ELR (cell line): ENCODE data around the gene ZNHIT3.
"Not testable (repeated sequence)": the region's sequence is repeated elsewhere in the genome, so short reads cannot be mapped to it uniquely, and the experiment has no call there.

Source experiments
- DNase-seq: peaks from one replicate; pipeline ENCODE4 v3.0.0-alpha.2; 2015; ENCODE audit warnings: low read depth

ZNHIT3 gene

DNA sequence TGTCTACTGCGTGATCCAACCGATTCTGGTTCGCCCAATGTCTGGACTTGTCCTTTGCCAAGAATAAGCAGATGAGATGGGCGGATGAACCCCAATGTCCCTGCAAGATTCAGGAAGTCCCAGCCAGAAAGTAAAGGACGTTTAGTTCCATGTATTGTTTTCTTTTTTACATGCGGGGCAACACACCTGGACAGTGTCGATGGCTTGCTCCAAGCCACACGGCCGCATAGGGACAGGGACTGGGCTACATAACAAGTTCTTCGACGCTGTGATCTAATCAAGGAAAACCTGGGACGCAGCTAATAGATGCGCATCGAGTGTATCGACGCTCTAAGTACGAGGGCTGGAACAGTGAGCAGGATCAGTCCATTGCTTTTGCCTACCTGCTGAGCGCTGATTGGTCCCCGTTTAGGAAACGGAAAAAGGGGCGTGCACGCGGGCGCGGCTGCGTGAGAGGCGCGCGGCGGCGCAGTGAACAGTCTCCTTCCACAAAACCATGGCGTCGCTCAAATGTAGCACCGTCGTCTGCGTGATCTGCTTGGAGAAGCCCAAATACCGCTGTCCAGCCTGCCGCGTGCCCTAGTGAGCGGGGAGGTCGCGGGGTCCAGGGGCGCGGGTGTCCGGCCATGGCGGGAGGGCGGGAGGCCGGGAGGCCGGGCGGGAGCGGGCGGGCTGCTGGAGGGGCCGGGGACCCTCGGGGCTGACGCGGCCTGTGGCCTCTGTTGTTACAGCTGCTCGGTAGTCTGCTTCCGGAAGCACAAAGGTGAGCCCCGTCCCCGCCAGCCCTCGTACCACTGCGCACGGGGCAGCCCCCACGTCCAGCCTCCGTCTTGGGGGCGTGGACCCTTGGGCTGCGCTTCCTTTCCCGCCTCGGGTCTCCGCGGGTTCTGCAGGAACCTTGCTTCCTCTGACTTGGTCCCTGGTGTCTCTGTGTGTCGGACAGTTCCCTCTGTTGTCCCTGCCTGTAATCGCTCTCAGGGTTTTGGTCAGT is at the start of gene ZNHIT3:
Gene ZNHIT3 (plus strand): TSS at position 478 of the 991 bp plus-strand sequence. CDS start 19 bp downstream, at position 497.
- DNase-seq = peak; percentile 96

DNA sequence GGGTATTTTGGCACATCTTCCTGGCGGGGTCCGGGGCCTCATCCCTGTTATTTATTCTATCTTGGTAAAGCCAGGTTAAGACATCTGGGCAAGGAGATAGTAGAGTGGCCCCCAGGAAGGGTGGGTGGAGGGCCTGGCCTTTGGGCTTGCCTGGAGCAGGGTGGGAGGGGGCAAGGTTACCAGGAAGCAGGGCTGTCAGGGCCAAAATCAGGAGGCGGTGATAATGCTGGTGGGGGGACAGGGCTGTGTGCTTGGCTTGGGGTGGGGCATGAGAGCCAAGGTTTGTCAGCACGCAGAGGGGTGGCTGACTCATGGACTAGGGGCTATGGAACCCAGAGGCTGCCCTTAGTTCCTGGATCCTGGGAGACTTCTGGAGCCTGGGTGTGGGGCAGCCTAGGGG is 44.7 kb upstream of the ZNHIT3 start:
- DNase-seq = not testable (repeated sequence)

DNA sequence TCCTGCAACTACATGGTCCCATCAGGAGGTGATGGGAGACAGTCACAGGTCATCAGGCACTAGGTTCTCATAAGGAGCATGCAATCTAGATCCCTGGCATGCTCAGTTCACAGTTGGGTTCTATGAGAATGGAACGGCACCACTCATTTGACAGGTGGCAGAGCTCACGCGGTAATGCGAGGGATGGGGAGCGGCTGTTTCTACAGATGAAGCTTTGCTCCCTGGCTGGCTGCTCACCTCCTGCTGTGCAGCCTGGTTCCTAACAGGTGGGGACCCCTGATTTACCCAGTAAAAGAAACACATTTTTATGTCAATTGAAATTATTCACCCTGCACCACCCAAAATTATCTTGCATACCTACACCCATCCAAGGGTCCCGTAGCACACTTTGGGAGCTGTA is 42.7 kb upstream of the ZNHIT3 start:
- no peak for DNase-seq

DNA sequence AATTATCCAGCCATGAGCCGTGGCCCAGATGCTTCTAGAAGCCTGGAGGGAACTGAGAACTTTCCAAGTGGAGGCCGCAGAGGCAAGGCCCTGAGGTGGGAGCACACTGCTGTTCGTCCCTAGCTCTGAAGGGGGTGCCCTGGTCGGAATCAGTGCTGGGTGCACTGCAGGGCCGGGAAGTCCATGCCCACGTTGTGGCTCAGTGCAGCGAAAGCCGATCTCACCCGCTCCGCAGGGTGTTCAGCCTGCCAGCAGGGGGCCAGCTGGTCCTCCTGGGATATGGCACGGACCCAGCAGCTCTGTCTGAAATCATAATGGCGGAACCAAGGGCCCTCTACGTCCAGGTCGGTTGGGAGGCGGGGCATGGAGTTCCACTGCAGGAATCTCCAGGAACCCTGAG is 36.5 kb upstream of the ZNHIT3 start:
- not testable (repeated sequence) for DNase-seq

DNA sequence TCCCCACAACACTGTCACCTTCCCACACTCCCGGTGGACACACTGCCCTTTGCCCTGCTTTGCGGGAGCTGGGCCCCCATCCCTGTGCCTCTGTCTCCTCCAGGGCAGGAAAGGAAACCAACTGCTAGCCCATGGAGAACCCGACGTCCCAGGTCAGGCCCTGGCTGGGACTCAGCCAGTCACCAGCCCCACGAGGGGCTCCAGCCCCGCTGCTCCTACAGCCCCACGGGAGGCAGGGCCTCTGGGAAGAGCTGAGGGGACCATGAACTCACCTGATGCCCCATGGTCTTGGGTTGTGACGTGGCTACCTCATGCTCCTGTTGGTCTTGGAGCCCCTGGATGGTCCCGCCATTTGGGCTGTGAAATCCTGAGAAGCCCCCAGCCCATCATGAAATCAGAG is 33.6 kb upstream of the ZNHIT3 start:
- DNase-seq = not testable (repeated sequence)

DNA sequence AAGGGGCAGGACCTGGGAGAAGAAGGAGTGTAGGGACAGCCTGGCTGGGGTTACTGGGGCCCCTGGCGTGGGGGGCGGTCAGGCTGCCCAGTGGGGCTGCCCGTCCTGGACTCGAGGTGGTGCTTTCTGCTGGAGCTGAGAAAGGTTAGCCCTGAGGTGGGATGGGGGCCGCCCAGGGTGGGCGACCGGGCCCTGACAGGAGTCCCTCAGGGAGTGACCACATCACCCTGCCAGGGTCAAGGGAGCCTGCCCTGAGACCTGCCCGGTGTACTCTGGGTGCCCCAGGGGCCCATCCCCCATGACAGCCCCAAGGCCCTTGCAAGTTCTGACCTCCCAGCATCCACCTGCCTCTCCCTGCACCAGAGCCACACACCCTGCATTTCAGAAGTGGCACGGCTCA is 28.8 kb upstream of the ZNHIT3 start:
- DNase-seq = not testable (repeated sequence)

DNA sequence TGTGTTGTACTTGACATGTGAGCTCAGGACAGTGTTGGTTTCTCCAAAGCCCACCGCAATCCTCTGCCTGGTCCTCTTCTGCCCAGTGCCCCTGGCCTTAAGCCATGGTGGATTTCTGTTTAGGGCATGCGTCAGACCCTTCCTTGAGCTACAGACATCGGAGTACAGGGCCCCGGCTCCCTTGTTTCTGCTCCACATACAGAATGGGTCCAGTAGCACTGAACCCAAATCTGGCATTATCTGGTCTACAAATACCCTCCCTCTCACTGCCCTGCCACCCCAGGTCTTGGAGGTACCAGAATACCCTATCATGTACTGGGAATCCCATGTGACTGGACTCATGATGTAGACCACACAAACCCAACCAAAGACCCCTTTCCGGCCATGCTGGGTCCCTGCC is 27.4 kb upstream of the ZNHIT3 start:
- DNase-seq = no peak

DNA sequence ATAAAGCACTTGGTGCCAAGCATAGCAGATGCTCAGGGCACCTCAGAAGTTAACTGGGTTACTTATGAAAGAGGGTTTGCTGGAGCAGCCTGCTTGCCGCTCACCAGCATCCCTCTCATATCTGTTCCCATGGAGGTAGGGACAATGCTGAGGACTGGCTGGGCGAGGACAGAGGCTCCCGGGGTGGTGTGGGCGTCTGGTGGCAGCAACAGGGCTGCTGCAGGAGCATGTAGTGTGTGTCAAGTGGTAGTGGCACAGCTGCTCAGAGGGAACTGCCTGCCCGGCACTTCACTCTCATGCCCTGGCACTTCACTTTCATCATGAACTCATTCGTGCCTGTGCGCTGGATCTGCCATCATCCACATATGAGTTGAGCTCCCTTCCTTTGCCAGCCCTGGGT is 26.9 kb upstream of the ZNHIT3 start:
- DNase-seq = no peak

DNA sequence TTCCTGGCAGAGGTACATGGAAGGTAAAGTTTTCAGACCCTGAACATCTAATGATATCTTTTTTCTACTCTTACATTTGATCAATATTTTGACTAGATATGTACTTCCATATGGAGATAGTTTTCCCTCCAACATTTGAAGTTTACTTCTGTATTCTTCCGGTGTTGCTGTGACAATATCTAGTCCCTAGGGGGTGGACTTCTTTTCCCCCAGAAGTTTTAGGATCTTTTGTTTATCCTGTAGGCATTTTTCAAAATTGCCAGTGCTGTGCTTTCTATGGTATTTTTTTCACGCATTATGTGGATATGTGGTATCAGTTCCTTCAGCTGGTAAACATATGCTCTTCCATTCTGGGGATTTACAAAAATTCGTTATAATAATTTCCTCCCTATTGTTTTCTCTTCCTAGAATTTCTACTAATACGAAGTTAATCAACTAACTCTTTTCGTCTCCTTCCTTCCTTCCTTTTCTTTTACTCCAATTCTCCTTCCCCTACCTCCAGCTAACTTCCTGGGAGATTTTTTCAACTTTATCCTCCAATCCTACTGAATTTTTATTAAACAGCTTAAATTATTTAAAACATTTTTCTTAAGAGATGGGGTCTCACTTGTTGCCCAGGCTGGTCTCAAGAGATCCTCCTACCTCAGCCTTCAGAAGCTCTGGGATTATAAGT is 26.1 kb upstream of the ZNHIT3 start:
- peak; percentile 7 for DNase-seq

DNA sequence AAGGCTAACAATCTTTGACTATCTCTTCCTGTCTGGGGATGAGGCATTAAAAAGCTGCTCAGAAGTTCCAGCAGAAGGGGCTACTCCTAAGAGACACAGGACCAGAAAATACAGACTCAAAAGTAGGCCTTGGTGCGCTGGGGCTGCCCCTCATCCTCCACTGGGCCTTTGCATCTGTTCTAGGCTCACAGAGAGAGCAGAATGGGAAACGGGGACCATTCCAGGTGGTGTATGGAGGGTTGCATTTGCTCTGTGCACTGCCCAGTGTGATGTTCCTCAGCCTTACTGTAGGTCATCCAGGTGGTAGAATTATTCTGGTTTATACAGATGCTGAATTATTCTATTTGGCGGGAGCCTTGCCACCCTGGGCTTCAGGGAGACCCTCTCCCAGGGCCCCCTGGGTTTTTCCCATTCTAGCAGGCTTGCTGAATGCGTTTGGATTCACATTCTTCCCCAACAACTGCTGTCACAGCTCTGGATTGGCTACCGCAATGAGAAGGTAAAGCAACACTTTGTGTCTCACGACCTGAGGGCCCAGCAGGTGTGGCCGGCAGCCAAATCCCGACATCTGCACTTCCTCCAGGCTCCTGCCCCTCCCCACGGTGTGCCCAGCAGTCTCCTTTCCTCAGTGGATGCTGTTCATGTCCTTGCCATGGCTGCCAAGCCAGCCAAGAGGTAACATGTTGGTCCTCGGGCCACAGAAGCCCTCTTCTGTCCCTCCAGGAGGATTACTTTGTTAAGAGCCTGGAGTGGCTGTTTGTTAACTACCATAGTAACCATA is 25.0 kb upstream of the ZNHIT3 start:
- no peak for DNase-seq

DNA sequence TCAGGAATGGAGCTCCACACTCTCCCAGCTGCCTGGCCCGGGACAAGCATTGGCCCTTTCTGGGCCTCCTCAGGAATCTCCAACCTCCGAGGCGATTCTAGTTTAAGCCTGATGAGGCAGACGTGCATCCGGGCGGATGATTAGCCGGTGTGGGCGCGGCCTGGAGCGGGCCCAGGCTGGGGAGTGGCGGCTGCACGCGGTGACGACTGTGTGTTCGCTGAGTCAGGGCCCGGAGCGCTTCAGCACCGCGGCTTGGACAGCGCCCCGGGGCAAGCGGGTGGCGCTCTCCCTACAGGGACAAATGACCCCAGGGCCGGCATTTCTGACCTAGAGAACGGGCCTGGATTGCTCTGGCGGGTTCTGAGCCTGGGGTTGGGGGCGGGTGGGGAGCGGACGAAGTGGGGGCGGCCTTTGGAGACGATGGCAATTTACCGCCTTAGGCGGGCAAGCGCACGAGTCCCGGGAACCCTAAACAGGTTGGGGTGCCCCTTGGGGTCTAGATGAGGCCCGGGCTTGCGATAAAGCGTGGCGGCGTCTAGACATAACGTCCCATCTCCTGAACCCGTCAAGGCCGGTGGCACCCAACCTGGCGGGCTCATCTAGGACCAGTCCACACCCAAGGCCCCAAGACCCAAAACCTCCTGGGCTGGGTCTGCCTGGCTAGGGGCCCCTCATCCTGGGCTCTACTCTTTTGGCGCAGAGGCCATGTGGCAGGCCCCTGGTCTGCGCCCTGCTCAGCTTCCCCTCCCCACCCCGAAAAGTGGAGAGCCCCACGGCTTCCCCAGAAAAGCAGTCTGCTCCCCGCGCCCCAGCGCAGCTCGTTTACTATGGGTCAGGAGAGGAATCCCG is 22.3 kb upstream of the ZNHIT3 start:
- peak; percentile 91 for DNase-seq

DNA sequence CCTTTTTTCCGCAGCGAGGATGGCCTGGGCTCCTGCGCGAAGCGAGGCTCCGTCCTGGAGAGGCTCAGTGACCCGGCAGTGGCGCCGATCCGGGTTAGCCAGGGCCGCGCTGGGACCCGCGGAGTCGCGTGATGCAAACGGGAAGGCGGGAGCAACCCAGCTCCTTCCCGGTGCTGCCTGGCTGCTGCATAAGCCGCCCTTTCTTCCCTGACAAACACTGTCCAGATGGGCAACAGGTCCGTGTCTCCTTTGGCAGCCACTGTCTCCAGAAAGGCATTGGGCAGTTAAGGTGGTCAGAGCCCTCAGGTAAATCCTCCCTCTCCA is 21.8 kb upstream of the ZNHIT3 start:
- no peak for DNase-seq

DNA sequence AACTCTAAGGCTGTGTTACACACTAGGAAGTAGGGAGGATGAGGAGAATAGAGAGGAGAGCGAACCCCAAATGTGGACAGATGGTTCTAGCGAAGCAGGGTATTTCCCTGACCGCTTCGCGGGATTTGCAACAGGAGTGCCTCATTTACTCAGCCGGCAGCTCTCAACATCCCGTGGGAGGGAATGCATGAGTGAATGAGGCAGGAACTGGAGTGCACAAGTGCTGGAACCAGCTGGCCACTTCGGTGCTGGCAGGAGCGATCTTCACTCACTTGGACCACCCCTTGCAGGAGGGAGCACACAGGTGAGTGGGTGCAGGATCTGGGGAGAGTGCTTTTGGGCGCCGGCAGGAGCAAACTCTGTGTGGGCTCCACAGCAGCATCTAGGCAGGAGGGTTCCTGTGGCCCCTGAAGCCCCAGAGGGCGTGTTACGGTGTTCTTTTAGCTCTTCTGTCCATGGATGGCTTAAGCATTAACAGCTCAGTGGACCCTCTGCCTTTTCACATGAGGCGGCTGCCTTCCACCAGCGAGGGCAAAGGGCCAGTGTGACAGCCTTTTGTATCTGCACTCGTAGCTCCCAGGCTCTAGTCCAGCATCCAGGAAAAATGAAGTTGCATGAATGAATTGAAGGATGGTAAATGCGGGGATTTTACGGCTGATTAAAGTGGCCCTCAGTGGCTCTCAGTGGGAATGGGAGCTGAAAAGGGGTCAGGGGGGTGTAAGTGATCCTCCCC is 17.4 kb upstream of the ZNHIT3 start:
- no peak for DNase-seq

DNA sequence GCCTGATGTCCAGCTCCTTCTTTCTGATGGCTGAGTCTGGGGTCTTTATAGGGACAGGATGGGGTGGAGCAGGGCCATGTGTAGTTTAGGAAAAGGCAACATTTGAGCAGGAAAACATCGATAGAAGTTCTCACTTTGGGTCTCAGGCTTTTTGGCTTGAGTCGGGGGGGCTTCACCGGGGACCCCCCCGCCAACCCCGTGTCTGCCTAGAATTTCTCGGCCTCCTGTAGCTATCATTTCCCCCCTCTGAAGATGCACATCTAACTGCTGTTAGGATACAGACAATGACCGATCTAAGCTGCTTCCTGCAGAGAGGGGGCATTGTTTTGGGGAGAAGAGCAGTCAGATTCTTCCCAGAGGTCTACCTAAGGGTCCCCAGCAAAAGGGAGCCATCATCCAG is 16.7 kb upstream of the ZNHIT3 start:
- no peak for DNase-seq

DNA sequence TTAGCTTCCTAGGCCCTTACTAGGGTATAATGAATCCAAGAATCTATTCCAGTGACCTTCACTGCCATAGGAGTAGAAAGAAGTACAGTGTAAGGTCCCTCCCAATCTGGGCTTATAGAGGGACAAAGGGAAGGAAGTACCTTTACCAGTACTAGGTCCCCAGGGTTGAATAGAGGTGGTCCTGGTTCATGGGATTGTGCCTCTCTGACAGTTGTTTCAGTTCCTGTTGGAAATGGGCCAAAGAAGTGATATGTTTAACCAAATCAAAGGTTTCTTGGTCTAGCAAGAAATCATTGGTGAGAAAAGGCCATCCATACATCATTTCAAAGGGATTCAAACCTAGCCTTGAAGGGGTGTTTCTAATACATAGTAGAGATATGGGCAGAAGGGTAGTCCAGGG is 16.0 kb upstream of the ZNHIT3 start:
- DNase-seq = no peak

DNA sequence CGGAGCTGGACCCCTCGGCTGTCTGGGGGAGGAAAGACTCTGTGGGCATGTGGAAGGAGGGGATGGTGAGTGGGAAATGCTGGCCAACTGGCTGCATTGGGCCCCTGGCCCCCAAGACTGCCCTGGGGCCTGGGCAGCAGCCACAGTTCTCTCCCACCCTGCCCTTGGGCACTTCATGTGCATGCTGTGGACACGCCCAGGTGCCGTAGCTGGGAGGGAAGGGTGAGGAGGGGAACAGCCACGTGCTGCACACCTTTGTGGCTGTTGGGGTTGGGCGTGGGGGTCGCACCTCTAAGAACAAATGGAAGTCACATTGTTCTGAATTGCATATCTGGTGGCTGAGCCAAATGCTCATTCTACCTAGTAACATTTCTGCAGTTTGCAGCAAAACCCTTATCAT is 11.9 kb upstream of the ZNHIT3 start:
- no peak for DNase-seq

DNA sequence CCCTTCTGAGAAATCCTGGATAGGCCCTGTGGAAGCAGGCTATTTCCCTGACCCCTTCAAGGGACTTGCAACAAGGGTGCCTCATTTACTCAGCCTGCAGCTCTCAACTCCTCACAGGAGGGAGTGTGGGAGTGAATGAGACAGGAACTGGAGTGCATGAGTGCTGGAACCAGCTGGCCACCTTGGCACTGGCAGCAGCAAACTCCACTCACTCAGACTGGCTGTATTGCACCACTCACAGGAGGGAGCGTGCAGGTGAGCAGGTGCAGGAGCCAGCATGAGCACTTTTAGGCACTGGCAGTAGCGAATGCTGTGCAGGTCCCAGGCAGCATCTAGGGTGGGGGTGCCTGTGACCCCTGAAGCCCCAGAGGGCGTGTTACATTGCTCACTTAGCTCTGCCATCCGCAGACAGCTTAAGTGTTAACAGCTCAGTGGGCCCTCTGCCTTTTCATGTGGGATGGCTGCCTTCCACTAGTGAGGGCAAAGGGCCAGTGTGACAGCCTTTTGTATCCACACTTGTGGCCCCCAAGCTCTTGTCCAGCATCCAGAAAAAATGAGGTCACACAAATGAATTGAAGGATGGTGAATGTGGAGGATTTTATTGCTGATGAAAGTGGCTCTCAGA is 11.0 kb upstream of the ZNHIT3 start:
- no peak for DNase-seq

DNA sequence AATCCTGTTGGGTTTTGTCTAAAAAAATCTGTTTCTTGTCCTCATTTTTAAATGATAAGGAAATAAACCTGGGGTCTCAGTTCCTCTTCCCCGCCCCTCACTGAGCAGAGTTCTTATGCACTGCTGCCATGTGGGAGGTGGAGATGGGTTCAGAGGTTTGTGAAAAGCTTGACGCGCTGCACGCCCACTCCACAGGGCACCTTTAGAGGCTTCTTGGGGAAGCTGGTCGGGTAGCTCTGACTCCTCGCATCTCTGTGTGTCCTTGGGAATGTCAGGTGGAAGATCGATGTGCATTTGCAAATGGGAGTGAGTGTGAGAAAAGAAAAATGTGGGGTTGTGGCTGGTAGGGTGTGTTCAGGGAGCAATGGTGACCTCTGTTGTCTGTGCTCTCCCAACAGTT is 4.7 kb upstream of the ZNHIT3 start:
- DNase-seq = no peak

DNA sequence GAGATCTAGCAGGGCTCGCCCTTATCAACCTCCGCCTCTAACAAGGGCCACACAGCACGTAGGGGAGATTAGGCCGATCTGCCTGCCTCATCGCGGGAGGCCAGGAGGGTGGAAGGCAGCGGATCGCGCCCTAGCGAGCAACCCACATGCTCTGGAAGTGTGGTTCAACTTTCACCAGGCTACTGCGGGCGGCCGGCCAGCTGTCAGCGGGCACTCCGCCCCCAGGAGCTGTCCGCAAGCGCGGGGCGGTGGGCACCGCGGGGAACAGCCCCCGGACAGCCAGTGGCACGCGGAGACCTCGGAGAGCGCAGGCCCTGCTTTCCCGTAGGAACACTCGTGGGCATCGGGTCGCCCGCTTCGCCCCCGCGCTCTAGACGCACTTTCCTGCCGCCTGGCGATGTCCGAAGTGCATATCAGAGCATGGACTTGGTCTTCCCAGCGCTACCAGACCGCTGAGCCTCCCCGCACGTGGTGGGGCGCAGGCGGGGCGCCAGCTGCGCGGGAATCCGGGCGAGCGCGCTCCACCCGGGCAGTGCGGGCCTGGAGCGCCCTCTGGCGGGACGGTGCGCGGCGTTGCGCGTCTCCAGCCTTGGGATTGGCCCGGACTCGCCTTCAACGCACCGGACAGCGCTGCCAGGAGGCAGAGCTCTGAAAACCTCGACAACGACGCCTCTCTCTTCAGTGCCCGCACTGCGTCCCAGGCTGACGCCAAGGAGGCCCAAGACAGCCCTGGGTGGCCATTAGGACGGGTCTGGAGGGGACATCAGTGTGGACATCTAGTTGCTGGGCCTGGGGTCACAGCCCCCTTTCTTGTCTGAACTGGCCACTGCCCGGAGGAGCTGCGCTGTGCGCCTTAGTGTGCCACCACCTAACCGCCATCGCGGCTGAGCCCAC is 3.6 kb upstream of the ZNHIT3 start:
- DNase-seq = peak; percentile 74
